B cell (primary cell): ENCODE data around the gene PIM2.

Experiments
- EZH2 ChIP-seq: IDR thresholded peaks from 2 replicates; pipeline ENCODE4 v1.6.1; 2012; ENCODE audit warnings: borderline replicate concordance, low read depth, mild to moderate bottlenecking, moderate library complexity, low read length; ENCODE audit not compliant: insufficient read depth, poor library complexity, severe bottlenecking
- TF ChIP-seq, protein P1 (sequence below): fragments of 200-600 bp; IDR thresholded peaks from one replicate; pipeline ENCODE4 v1.8.0; 2022; ENCODE audit warnings: antibody characterized with exemption, mild to moderate bottlenecking

DNA sequence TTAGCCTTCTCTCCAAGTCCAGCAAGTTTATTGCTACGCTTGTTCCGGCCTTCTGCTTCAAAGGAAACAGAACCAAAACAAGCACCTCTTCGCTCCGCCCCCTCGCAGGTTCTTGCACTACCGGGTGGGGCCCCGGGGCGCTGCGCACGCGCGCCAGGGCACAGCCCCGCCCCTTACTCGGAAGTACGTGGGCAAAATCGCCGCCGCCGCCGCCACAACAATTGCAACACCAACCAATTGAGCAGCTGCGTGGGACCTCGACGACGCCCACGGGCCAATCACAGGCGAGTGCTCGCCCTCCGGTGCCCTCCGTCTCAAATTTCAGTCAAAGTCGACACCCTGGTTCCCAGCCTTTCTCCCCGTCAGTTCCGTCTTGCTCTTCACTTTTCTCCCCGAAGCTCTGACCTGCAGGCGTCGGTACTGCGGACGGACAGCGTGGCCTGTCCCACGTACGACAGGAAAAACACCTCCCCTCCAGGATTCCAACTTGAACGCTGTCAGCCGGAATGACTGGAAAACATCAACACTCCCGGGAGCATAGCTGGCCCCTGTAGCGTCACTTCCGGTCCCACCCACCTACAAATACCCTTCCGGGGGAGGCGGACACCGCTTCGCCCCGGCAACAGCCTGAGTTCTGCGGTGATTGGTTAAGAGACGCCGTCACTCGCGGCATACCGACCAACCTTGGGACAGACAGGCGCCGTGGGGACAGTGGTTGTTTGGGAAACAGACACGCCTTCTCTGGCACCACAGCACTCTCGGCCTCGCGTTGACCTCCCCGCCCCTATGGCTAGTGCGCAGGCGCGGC is 39.2 kb upstream of the PIM2 start:
- TF ChIP-seq, protein P1, sequence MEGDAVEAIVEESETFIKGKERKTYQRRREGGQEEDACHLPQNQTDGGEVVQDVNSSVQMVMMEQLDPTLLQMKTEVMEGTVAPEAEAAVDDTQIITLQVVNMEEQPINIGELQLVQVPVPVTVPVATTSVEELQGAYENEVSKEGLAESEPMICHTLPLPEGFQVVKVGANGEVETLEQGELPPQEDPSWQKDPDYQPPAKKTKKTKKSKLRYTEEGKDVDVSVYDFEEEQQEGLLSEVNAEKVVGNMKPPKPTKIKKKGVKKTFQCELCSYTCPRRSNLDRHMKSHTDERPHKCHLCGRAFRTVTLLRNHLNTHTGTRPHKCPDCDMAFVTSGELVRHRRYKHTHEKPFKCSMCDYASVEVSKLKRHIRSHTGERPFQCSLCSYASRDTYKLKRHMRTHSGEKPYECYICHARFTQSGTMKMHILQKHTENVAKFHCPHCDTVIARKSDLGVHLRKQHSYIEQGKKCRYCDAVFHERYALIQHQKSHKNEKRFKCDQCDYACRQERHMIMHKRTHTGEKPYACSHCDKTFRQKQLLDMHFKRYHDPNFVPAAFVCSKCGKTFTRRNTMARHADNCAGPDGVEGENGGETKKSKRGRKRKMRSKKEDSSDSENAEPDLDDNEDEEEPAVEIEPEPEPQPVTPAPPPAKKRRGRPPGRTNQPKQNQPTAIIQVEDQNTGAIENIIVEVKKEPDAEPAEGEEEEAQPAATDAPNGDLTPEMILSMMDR, result no peak
- no peak for TF ChIP-seq EZH2
